ENCODE results near the gene LARGE2. TPM values are rescaled to one million over a fixed set of nuclear protein-coding genes. Genes with fewer than 3 reads are reported as not detected.

The LARGE2 gene
- total RNA-seq, 4 donors from 2014 or later = not detected

DNA sequence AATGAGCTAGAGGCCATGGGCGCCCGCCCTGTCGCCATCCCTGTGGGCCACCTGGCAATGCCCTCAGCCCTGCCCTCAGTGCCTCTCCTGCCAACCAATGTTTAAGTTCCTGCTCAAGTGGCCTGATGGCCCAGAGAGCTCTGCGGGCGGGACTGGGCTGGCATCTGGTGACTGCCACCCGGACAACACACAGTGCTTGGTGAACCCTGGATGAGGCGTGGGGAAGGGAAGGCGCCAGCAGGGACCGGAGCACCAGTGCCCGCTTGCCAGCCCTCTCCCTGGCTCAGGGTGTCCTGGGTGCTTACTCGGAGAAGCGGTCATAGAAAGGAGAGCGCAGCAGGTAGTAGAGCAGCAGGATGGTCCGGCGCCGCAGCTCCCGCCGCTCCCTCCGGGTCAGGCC lies 8.9 kb upstream of the LARGE2 start:
- peaks cover 0 to 65% of the 10 kb centered on the region in 2 donors for H3K36me3 ChIP-seq
- in situ Hi-C loops (cut with MboI; ENCODE audit: low sequenced_read_pairs in 4 of 4) (loop anchor here in 1 of 4 donors (10.0 kb wide), 1 partner anchor 69 kb away; the partner anchor contains the start of gene CRY2), intact Hi-C loops (cut with DNase I; ENCODE audit: low total_unique reads) (no loop called here)
- H3K4me3 ChIP-seq = no peak overlapping the region
- ATAC-seq (no peak), DNase-seq (no peak)
- no peaks in the 10 kb centered on the region for H3K27me3 ChIP-seq
- no peaks in the 10 kb centered on the region for H3K9me3 ChIP-seq
- H3K4me1 ChIP-seq = peaks cover 11 to 15% of the 10 kb centered on the region in 2 donors
- no peak for TF ChIP-seq CTCF (IDR thresholded peaks at IDR 0.05 in 4 of 5, conservative IDR thresholded peaks at IDR 0.05 in 1 of 5)
- no peak for TF ChIP-seq POLR2A (IDR thresholded peaks at IDR 0.05)
- no peak overlapping the region for H3K27ac ChIP-seq

DNA sequence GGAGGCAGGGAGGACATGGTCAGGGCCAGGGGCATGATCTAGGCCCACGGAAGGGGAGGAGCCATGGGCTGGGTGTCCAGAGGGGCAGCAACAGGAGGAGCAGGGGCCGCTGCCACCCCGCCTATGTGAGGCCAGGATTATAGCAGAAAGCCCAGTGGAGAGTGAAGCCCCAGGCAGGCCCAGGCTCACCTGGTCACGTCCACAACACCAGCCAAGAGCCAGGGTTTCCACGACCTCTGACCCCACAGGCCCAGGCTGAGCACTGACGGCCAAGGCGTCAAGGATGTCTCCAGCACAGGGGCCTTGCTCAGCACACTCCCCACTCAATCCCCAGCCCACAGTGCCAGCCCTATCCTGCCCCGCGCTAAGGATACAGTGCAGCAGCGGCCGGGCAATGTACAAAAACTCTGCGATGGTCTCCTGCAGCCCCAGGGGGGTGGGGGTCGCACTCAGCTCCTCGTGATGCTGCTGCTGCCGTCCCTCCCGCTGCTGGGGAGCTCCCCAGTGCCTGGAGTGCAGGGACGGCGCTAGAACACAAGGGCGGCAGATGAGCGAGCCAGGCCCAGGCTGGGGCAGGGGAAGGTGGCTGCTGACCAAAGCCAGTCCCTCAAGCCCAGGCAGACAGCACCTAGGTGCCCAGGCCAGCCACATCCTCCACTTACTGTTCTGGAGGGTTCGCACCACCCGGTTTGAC lies 8.4 kb upstream of the LARGE2 start:
- Histone ChIP-seq H3K27ac (no peak overlapping the region), H3K9me3 (no peaks in the 10 kb centered on the region), H3K4me1 (peaks cover 11 to 15% of the 10 kb centered on the region in 2 donors), H3K4me3 (no peak overlapping the region), H3K27me3 (no peaks in the 10 kb centered on the region), H3K36me3 (peaks cover 0 to 65% of the 10 kb centered on the region in 2 donors)
- intact Hi-C loops (cut with DNase I; ENCODE audit: low total_unique reads) = no loop called here
- TF ChIP-seq POLR2A (IDR thresholded peaks at IDR 0.05) = no peak
- no peak for TF ChIP-seq CTCF (IDR thresholded peaks at IDR 0.05 in 4 of 5, conservative IDR thresholded peaks at IDR 0.05 in 1 of 5)
- no peak for DNase-seq
- ATAC-seq = no peak
- in situ Hi-C loops (cut with MboI; ENCODE audit: low sequenced_read_pairs in 4 of 4) = loop anchor here in 1 of 4 donors (10.0 kb wide), 1 partner anchor 69 kb away; the partner anchor contains the start of gene CRY2

- Histone ChIP-seq H3K27ac (no peak overlapping the region), H3K4me3 (no peak overlapping the region), H3K36me3 (peaks cover 0 to 52% of the 10 kb centered on the region in 2 donors), H3K4me1 (peaks cover 14 to 15% of the 10 kb centered on the region in 2 donors), H3K9me3 (no peaks in the 10 kb centered on the region), H3K27me3 (no peaks in the 10 kb centered on the region)
- intact Hi-C loops (cut with DNase I; ENCODE audit: low total_unique reads) = loop anchor here (5.0 kb wide), 1 partner anchor 53 kb away; no protein-coding TSS in a partner anchor
- in situ Hi-C loops (cut with MboI; ENCODE audit: low sequenced_read_pairs in 4 of 4) = loop anchor here in 2 of 4 donors (5.0 to 10.0 kb wide), 2 partner anchors 68 to 71 kb away; partner anchors contain the start of gene CRY2 (in 2 of the 2)
- TF ChIP-seq POLR2A (IDR thresholded peaks at IDR 0.05) (no peak), CTCF (IDR thresholded peaks at IDR 0.05 in 4 of 5, conservative IDR thresholded peaks at IDR 0.05 in 1 of 5) (no peak)
- ATAC-seq = no peak
- no peak for DNase-seq
These were observed 7.0 kb upstream of the LARGE2 start for GRCh38 chr11:45915446-45915845.

GRCh38 chr11:45917286-45917622 lies 5.2 kb upstream of the LARGE2 start:
- DNase-seq = no peak
- intact Hi-C loops (cut with DNase I; ENCODE audit: low total_unique reads) = loop anchor here (5.0 kb wide), 1 partner anchor 55 kb away; no protein-coding TSS in a partner anchor

More at GRCh38 chr11:45917286-45917622, 5.2 kb upstream of the LARGE2 start:
- no peaks in the 10 kb centered on the region for H3K9me3 ChIP-seq
- peaks cover 14 to 19% of the 10 kb centered on the region in 2 donors for H3K4me1 ChIP-seq
- in situ Hi-C loops (cut with MboI; ENCODE audit: low sequenced_read_pairs in 4 of 4) = loop anchor here in 2 of 4 donors (5.0 to 10.0 kb wide), 2 partner anchors 70 to 72 kb away; partner anchors contain the start of gene CRY2 (in 2 of the 2)
- TF ChIP-seq POLR2A (IDR thresholded peaks at IDR 0.05) = no peak
- no peak for TF ChIP-seq CTCF (IDR thresholded peaks at IDR 0.05 in 4 of 5, conservative IDR thresholded peaks at IDR 0.05 in 1 of 5)
- H3K4me3 ChIP-seq = peak overlapping the region; percentile 88 to 97 (median 94)
- H3K36me3 ChIP-seq = peaks cover 0 to 34% of the 10 kb centered on the region in 2 donors
- H3K27me3 ChIP-seq = peaks cover 3 to 6% (median 4%) of the 10 kb centered on the region in 3 donors
- H3K27ac ChIP-seq = peak overlapping the region; percentile 88 to 96 (median 94)
- ATAC-seq = no peak

Data from gastrocnemius medialis (tissue), 4 donors.